ENCODE results near the gene ZFAND3. TPM values are rescaled to one million over a fixed set of nuclear protein-coding genes. Genes with fewer than 3 reads are reported as not detected.
A peak's percentile ranks its signal among the peaks of the same experiment; 100 is the strongest.

Gene ZFAND3, protein sequence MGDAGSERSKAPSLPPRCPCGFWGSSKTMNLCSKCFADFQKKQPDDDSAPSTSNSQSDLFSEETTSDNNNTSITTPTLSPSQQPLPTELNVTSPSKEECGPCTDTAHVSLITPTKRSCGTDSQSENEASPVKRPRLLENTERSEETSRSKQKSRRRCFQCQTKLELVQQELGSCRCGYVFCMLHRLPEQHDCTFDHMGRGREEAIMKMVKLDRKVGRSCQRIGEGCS
- 23.4 TPM for total RNA-seq

GRCh38 chr6:37819177-37819801 is at the start of gene ZFAND3:
Gene ZFAND3 (plus strand): TSS chr6:37819727. CDS start chr6:37819946, 219 bp downstream.
- peak; percentile 96 for DNase-seq

DNA sequence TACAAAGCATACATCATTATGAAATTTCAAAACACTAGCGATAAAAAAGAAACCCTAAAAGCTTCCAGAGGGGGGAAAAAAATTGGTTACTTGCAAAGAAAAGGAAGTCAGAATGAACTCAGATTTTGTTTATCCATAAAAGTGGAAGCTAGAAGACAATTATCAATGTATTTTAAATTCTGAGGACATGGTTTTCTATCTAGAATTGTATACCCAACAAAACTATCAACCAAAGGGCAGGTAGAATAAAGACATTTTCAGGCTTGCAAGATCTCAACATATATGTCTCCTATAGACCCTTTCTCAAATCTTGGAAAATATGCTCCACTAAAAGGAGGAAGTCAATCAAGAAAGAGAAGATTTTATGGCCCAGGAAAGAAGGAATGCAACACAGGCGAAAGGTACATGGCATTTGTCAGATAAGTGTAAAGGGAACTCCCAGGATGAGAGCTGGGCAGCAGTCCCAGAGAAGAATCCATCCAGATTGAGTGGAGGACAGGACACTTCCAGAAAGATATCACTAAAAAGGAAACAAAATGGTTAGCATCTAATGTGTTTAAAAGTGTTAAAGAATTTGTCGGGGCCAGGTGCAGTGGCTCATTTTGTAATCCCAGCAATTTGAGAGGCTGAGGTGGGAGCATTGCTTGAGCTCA is 45.4 kb upstream of the ZFAND3 start:
- no peak for DNase-seq

- DNase-seq, result no peak
Measured at GRCh38 chr6:37776566-37776965, 43.0 kb upstream of the ZFAND3 start.

DNA sequence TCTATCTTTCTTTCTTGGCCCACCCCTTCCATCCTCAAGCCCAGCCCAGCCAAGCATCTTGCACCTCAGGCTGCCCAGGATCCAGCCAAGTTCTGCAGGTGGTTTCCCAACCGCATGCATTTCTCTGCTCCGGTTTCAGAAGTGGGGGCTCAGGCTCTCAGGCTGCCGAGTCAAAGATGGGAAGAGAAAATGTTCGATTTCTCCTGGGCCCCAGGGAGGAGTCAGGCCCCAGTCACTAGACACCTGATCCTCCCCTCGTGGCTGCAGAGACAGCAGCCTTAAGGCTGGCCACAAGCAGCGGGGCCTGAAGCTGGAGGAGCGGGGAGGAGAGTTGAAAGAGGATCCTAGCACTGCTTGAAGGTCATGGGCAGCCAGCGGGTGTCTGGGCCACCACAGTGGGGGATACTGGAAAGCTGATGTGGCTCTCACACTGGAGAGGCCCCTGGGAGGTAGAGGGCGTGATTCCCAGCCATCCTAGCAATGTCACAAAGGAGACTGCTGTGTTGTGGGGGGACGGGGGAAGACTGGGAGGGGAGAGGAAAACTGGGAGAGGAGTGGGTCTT is 42.2 kb upstream of the ZFAND3 start:
- DNase-seq, result no peak

DNA sequence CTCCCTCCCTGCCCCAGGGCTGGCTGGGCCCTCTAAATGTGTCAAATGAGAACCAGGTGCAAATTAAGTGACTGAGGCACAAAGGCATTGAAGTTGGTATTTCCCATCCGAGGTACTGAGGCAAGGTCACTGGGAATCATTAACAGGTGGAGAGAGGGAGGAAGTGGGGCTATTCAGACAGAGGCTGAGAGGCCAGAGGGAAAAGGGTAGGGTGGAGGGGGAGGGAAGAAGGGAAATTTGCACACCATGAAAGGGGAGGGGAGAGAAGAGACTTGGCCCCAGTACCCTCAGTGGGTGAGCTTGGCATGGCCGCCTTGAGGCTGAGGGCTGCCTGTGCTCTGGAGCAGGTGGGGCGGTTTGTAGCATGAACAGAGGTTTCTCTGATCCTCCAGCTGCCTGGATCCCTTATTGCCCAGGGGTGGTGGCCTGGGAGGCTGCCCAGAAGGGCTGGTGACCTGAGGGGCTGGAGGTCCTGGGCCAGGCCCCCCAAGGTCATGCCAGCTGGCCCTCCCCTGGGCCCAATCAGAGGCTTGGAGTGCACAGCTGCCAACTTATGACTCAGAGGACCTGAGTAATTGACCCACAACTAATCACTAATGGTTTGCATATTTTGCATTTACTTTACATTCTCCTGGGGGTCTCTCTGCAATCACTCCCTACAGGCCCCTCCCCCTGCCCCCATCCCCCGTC is 40.3 kb upstream of the ZFAND3 start:
- DNase-seq, result no peak

- no peak for DNase-seq
Measured at GRCh38 chr6:37779902-37780628, 39.5 kb upstream of the ZFAND3 start.

DNA sequence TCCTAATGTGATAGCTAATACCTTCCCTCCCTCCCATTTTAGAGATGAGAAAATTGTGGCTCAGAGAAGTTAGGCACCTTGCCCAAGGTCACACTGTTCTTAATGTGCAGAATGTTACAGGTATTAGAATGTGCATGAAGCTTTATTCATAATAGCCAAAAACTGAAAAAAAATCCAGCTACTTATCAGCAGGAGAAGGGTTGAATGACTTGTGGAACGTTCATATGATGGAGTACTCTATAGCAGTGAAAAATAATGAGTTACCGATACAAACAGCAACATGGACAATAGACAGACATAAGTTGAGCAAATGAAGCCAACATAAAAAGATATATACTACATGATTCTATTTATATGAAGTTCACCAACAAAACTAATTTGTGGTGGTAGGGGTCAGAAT is 37.7 kb upstream of the ZFAND3 start:
- DNase-seq, result no peak

DNA sequence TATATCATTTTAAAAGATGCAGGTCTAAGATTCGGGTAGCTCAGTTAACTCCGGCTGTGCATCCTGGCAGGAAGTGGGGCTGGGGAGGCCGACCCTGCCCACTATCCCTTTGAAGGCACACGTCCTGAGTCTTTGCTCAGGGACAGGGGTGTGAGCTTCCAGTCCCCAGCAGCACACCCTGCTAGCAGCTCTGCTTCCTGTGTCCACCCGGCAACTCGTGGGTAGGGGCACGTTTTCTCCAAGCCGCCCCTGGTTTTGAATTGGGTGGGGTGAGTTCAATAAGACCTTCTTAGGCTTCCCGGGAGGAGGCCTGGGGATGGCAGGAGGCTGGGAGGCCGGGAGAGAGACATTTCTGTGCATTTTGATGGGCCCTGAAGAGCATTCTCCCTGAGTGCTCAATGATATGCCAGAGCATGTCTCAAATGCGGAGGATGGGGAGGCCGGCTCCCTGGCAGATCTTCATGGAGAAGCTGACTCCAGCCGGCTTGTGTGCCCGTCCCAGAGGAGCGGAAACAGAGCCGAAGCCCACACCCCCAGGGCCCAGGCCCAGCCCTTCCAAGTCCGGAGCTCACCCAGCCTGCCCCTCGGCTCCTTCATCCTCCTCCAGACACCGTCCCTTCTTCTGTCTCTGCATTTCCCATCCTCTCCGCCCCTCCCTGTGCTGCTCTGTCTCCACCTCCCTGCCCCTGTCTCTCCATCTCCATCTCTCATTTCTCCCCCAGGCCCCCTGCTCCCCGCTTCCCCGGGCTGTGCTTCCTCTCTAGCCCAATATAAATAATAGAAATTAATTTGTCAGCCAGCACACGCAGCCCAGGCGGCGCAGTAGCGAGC is 36.3 kb upstream of the ZFAND3 start:
- DNase-seq, result peak; percentile 55

- DNase-seq, result no peak
Measured at GRCh38 chr6:37783856-37784584, 35.5 kb upstream of the ZFAND3 start.

GRCh38 chr6:37784585-37784967 is 35.0 kb upstream of the ZFAND3 start:
- peak; percentile 31 for DNase-seq

DNA sequence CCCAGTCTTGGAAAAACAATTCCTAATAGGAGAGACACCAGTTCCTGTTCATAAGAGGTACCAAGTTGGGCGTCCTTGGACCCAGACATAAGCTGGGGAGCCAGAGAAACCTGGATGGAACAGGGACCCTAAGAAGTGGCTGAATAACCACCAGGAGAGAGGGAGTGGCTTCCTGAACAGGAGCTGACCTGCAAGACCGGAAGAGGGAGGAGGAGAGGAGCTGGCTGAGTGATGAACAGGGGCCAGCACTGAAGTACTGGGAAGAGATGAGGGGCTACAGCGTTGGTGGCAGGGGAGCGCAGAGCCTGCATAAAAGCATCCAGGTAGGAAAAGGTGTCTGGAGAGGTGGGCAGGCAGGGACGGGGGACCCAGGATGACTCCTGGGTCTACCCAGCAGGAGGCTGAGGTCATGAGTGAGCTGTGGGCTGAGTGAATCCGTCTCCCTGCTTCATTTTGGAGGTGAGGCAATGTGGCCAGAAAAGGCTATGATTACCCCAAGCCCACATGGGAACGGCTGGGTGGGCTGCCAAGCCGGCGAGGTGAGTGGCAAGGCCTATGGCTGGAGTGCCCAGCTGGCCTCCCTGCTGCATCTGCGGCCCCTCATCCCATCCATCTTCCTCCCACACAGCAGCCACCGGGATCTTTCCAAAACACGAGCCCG is 34.4 kb upstream of the ZFAND3 start:
- DNase-seq, result no peak

DNA sequence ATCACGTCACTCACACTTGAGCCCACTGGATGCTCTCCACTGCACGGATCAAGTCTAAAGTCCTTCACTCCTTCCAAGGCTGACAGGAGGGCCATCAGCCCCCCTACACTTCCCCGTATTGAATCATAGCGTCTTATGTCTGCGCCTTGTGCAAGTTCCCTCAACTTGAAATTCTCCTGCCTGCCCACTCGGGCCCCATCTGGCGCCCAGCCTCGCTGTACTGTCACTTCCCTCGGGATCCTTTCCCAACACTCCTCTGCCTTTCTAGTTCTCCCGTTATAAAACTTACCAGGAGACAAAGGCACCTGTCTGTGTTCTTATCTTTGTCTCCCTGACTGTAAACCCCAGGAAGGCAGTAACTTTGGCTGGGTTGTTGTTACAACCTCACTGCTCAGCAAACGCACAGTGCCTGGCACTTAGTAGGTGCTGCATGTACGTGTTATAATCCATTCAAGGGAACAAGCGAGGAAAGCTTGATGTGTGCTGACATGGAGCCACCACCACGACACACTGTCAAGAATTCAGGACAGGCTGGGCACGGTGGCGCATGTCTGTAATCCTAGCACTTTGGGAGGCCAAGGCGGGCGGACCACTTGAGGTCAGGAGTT is 33.8 kb upstream of the ZFAND3 start:
- peak; percentile 36 for DNase-seq

DNA sequence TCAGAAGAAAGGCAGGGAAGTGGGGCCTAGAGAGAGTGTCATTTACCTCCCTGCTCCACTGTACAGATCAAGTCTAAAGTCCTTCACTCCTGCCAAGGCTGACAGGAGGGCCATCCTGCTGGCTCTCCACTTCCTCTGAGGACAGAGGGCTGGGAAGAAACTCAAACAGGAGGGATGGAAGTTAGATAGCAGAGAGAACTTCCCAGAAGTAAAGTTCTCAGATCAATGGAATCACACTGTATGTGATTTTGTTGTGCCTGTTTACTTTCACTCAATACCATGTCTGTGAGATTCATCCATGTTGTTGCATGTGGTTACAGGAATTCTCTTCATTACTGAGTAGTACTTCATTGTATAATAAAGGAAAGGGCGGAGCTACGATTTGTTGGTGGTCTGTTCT is 32.3 kb upstream of the ZFAND3 start:
- DNase-seq, result no peak

GRCh38 chr6:37788259-37788658 is 31.3 kb upstream of the ZFAND3 start:
- DNase-seq, result no peak

DNA sequence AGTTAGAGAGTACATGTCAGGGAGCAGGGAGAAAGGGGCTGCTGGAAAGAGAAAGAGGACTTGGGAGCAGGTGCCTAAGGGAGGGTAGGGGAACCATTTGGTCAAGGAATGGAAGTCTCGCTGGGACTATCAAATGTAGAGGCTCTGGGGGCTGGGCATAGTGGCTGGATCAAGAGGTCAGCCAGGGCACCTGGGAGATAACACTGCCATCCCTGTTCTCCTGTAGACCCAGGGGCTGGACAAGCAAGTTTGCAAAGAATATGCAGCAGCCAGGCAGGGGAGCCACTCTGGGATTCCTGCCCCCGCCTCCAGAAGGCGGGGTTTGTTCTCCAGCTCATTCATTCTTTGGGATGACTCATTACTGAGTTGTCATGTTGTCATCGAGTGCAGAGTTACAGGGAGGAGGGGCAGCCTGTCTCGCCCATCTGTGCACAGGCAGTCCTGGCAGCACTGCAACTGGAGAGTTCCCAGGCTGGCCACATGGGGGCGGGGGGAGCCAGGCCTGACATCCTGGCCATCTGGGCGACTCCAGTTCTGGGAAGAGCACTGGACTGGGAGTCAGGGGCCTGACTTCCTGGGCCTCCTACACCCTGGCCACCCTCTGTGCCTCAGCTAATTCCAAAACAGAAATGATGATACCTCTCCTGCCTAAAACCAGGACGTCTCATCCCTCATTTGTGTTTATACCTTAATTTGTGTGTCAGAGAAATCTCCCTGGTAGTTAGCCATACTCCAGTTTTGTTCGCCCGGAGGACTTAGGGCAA is 28.2 kb upstream of the ZFAND3 start:
- DNase-seq, result peak; percentile 95

GRCh38 chr6:37792457-37793033 is 27.0 kb upstream of the ZFAND3 start:
- DNase-seq, result no peak

DNA sequence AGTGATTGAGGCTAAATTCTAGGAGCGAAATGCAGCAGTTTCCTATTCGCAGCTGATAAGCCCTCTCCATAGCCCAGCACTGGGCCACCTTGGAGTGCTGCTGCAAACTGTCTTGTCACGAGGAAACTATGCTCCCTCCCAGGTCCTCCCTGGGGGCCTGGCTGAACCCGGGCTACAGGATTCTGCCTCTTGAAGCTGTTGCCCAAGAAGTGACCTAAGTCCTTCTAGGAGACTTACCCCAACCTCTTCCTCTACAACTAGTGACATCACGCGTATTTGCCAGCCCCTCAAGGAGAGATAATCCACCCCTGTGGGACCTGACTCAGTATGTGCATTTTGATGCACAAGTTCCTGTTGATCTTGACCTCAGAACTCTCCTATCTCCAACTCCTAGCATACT is 26.5 kb upstream of the ZFAND3 start:
- no peak for DNase-seq

- DNase-seq, result no peak
Measured at GRCh38 chr6:37794825-37795224, 24.7 kb upstream of the ZFAND3 start.

Data from occipital lobe (tissue), 2 donors.